Gastroesophageal sphincter (tissue), 3 donors: ENCODE data around the gene PGRMC2.

Experiments
- CTCF ChIP-seq, 4 experiments: fragments of 200-600 bp in 2 of 4; fragments of 450-650 bp in 2 of 4; sonication (generic) in 1 of 4; IDR thresholded peaks; one replicate each; pipeline ENCODE4 v1.5.1; 2017 to 2019; ENCODE audit warnings: antibody characterized with exemption in 4 of 4, mild to moderate bottlenecking in 2 of 4, moderate library complexity in 2 of 4
- EP300 ChIP-seq: sonication (generic); formaldehyde crosslinking; IDR thresholded peaks from one replicate; pipeline ENCODE4 v1.6.1; 2017; ENCODE audit warnings: antibody characterized with exemption, mild to moderate bottlenecking
- POLR2A ChIP-seq, 2 donors: fragments of 450-650 bp; IDR thresholded peaks; one replicate each; pipeline ENCODE4 v1.6.1; 2017; ENCODE audit warnings: antibody characterized with exemption in 2 of 2, mild to moderate bottlenecking in 2 of 2, moderate library complexity in 1 of 2
- POLR2AphosphoS5 ChIP-seq: sonication (generic); formaldehyde crosslinking; IDR thresholded peaks from one replicate; pipeline ENCODE4 v1.6.1; 2017; ENCODE audit warnings: antibody characterized with exemption

DNA sequence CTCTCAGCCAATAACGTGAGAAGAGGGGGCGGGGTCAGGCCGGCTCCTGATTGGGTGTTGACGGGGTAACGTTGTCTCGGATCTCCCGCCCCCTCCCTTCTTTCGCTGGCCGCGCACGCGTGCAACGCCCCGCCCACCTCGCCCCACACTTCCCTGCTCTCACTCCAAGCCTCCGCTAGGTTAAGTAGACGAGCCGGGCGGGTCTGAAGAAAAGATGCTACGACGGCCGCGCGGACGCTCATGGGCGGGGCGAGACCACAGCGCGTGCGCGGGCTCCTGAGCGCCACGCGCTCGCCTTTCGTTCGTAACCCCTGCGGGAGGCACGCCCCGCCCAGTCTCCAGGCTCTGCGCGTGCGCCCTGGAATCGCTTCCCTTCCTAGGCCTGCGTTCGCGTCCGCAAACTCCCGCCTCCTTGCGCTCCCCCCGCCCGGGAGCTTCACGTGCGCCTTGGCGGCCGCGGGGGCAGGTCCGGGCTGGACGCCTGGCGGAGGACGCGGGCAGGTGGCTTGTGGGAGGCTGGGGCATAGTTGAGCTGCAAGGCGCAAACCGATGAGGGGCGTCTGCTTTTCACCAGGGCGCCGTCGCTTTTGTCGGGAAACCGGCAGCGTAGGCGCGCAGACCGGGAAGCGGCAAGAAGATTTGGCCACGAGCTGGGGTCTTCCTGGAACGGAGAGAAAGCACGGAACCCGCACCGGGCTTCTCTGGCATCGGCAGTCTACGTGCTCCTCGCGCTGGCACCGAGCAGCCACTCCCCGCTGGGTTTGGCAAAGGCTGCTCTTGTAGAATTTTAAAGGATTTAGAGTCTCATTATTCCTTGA is 467 bp upstream of the PGRMC2 start:
- TF ChIP-seq CTCF (IDR thresholded peaks at IDR 0.05) (peak in 2 of 4 experiments; percentile 43 to 54), EP300 (no peak), POLR2A (IDR thresholded peaks at IDR 0.05) (peak; percentile 59 to 65), POLR2AphosphoS5 (peak; percentile 93)
